IPS-NIHi7 (cell line): ENCODE results near the gene SYT7.

Experiments used
- DNase-seq: peaks from one replicate; pipeline ENCODE4 v3.0.0; 2012; ENCODE audit warnings: mixed read lengths; ENCODE audit errors: extremely low spot score

The SYT7 gene

GRCh38 chr11:61518032-61518795 is 62.7 kb downstream of the SYT7 start:
- DNase-seq: no peak

DNA sequence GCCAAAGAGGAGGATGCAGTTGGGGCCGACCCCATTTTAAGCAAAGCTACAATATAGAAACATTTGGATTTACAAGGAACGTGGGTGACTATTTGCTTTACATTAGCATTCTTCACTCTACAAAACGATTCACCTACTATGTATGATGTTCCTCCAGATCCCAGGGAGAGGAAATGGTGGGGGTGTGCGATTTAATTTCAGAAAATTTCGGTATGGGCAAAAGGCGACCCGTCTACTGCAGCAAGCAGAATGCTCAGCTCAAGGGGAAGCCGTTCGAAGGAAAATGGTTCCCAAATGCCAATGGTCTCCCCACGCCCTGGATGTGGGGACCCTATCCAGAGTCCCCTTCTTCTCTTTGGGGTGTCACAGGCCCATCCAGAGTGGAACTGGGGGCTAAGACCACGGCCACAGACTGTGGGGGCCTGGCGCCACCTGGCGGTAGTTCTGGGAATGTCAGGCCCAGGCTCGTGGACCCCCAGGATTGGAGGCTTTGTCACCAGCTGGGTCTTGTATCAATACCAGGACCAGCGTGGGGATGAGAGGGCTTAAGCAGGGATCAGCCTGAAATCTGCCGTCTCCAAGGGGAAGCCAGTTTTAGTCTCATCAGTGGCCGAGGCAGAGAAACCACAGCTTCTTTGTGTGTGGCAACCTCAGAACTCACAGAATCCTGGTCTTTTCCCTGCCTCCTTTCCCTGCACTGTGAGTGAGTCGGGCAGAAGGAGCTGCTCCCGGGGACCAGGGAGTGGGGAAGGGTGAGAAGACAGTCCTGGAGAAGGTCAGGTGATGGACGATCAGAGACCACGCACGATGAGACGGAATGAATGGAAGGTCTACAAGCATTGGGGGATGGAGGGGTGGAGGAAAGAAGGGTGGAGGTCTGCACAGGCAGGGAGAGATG is 64.0 kb downstream of the SYT7 start:
- DNase-seq: peak; percentile 88

DNA sequence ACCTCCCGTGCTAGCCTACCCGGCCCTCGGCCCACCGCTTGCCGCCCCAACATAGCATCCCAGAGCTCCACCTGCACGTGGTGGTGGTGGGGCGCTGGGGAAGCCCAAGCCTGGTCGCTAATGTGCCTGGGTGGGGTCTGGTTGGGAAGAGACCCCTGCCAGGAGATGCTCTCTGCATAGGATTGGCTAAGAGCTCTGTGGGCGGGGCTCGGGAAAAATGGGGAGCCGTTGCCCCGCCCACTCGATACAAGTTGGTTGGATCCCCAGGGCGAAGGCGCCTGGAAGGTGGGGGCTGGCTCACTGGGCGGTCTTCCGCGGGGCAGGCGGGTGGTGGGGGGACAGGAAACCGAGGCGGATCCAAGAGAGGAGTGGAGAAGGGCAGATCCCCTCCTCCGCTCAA is 64.7 kb downstream of the SYT7 start:
- DNase-seq: peak; percentile 67

DNA sequence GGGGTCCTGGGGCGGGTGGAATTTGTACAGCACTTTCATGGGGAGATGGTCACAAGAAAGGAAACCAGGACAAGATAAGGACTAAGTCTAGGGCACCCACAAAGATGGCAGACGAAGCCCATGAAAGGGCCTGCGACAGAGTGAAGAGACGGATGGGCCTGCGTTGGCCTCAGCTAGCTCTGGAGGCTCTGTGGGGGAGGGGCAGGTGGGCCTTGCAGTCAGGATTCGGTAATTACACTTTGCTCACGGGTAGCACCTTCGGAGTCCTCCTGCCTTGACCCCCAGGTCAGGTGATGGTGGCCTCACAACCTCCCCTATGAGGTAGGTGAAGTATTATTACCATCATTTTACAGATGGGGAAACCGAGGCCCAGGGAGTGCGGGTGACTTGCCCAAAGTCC is 65.2 kb downstream of the SYT7 start:
- DNase-seq: no peak

DNA sequence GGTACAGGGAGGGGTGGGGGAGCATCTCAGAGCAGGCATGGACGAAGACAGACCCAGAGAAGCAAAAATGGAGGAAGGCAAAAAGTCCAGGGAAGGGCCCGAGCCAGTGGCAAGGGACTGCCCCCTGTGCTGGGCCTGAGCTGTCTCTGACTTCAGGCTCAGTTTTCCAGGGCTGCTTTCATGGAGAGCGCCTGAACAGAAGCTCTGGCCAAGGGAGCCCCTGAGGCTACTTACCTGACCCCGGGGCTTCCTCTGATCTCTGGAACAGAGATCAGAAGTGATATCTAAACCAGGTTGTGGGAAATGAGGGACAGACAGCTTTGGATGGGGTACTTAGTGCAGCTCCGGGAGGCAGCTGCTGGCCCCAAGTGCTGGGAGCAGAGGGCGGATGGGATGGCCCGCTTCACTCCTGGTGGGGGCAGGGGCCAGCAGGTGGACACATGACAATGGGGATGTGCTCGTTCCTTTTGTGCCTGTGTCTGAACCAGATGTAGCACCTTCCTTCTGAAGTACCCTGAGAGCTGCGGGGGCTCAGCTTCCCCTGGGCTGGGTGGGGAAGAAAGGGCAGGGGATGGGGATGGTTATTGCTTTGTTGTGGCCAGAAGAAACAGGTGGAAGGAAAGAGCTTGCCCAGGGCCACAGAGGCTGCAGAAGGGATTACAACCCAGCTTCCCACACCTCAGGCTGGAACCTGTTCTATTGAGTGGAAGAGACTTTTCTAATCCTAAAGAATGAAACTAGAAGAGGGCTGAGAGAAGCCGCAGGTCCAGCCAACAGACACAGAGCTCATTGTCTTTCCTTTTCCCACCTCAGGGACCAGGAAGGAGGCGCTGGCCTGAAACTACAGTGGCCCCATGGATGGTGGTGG is 66.6 kb downstream of the SYT7 start:
- DNase-seq: no peak

DNA sequence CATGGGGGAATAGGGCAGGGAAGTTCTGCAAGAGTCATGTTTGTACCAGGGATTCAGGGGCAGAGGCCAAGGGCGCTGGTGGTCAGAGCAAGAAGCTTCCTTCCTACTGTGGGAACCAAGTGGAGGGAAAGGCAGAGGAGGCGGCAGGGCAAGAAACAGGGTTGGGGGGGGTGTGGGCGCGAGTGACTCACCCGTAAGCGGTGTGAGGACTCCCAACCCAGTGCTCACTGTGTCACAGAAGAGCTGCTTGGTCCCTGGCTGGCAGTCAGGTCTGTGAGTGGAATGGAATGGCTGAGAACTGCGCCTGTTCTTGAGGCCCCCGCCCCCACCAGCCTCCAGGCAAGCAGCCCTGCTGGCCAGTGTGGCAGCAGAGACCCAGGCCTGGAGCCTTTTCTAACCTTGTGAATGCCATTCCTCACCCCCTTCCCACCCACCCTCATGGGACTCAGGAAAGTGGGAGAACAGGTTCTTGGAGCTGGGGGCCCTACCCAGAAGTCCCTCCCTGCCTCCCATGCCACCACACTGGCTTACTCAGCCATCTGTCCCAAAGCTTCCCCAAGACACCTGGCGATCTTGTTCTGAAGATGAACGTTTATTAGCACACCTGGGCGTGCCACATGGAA is 67.6 kb downstream of the SYT7 start:
- DNase-seq: no peak

GRCh38 chr11:61512435-61512834 is 68.4 kb downstream of the SYT7 start:
- DNase-seq: no peak

GRCh38 chr11:61511383-61511782 is 69.5 kb downstream of the SYT7 start:
- DNase-seq: no peak

- DNase-seq: no peak
Measured at GRCh38 chr11:61510974-61511373, 69.9 kb downstream of the SYT7 start.

DNA sequence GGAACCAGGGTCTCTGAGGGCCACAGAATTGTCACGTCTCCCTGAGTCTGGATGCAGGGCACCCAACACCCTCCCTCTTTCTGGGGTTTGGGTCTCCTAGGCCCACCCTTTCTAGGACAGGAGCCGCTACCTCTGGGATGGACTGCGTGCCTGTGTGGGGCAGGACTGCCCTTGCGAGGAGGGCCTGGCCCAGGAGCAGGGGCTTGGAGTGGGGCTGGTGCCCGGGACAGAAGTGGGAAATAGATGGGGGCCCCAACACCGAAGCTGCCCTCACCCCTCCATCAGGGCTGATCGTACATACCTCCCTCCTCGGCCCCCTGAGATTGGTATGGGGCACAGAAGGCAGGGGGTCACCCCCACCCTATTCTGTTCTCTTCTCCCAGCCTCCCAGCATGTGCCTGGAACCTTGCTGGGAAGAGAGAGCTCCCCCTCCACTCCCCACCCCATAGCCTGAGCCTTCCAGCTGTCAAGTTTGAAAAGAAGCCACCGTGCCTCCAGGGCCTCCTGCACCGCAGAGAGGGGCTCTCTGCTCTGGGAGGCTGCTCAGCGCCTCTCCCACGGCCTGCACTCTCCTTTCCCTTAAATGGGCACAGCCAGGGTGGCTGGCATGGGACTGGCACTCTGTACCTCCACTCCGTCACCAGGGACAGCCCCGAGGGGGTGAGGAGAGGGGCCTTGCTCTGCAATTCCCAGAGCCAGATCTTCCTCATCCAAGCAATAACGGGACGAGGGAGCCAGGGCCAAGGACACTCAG is 70.5 kb downstream of the SYT7 start:
- no peak for DNase-seq

DNA sequence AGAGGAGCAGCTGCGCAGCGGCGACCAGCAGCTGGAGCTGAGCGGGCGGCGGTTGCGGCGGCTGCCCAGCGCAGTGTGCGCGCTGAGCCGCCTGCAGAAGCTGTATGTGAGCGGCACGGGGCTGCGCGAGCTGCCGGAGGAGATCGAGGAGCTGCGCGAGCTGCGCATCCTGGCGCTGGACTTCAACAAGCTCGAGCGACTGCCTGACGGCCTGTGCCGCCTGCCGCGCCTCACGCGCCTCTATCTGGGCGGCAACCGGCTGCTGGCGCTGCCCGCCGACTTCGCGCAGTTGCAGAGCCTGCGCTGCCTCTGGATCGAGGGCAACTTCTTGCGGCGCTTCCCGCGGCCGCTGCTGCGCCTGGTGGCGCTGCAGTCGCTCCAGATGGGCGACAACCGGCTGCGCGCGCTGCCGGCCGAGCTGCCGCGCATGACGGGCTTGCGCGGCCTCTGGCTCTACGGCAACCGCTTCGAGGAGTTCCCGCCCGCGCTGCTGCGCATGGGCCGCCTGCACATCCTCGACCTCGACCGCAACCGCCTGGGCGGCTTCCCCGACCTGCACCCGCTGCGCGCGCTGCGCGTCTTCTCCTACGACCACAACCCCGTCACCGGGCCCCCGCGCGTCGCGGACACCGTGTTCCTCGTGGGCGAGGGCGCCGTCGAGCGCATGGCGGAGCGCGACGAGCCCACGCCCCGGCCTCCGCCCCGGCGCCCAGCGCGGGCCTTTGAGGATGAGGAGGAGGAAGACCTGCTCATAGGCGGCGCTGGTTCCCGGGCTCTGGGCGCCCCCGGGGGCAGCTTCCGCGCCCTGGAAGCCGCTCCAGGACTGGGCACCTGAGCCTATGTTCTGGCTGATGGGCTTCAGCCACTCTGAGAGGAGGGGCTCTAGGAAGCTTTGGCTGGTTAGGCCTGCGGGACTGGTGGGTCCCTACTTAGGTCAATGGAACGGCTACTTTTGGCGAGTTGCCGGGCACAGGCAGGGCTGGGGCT is 71.5 kb downstream of the SYT7 start:
- peak; percentile 84 for DNase-seq

DNA sequence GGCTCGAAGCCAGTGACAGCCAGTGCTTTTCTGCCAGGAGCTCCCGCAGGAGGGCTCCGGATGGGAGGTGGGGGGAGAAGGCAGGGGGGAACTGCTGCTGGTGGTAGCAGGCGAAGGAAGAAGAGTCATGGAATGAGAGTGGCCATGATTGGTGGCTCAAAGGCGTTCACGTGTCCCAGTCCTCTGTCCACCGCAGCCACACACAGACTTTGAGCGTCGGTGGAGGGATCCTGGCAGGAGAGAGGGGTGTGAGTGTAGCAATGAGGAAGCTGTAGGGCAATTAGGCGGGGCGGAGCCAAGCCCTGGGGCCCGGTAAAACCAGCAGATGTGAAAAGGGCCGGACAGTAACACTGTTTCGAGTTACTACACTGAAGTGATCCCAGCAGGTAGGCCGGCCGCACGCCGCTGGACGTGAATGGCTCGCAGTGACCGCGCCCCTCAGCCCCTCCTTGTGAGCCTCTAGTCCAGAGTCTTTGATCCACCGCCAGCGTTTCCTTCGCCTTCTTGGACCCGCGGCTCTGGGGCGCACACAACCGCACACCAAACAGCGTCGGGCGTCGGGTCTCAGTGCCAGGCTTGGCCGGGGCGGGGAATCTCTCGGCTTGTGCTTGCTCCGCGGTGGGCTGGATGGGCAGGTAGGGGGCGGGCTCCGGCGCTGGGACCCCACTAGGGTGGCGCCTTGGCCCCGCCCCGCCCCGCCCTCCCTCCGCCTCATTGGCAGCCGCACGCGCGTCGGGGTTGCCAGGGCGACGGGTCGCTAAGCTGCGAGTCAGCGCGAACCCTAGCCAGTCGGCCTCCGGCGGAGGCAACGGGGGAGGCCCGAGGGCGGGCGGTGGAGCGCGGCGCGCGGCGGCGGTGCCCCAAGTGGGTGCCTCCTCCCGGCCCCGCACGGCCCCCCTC is 72.7 kb downstream of the SYT7 start, which contains the start of gene LRRC10B:
Gene LRRC10B, plus strand, starts transcription at position 788 of the 900 bp plus-strand sequence. CDS start 250 bp downstream, outside the sequence.
- peak; percentile 90 for DNase-seq

GRCh38 chr11:61507012-61507768 is 73.7 kb downstream of the SYT7 start:
- DNase-seq: no peak

GRCh38 chr11:61505640-61506155 is 75.2 kb downstream of the SYT7 start:
- DNase-seq: no peak

GRCh38 chr11:61505106-61505505 is 75.8 kb downstream of the SYT7 start:
- no peak for DNase-seq

GRCh38 chr11:61503135-61503770 is 77.6 kb downstream of the SYT7 start:
- no peak for DNase-seq

- DNase-seq: no peak
Measured at GRCh38 chr11:61502522-61502921, 78.4 kb downstream of the SYT7 start.
